Activated CD4-positive, alpha-beta T cell treated with anti-CD3 and anti-CD28 coated beads for 1 hour (primary cell): Measurements from ENCODE around the gene ELOF1.
"Not testable (repeated sequence)": the region's sequence is repeated elsewhere in the genome, so short reads cannot be mapped to it uniquely, and the experiment has no call there.

Experiments used
- DNase-seq: peaks from one replicate; pipeline ENCODE4 v3.0.0-alpha.2; 2020

The ELOF1 gene

GRCh38 chr19:11566164-11566563 lies 7.1 kb upstream of the ELOF1 start:
- DNase-seq = no peak

- not testable (repeated sequence) for DNase-seq
Measured at GRCh38 chr19:11565649-11565980, 6.6 kb upstream of the ELOF1 start.

GRCh38 chr19:11564082-11564807 lies 5.2 kb upstream of the ELOF1 start:
- not testable (repeated sequence) for DNase-seq

GRCh38 chr19:11563532-11563931 lies 4.5 kb upstream of the ELOF1 start:
- DNase-seq = no peak

- DNase-seq = no peak
Measured at GRCh38 chr19:11560404-11561051, 1.5 kb upstream of the ELOF1 start.

- no peak for DNase-seq
Measured at GRCh38 chr19:11556634-11557420, 2.2 kb downstream of the ELOF1 start.

GRCh38 chr19:11555246-11555645 lies 3.8 kb downstream of the ELOF1 start:
- DNase-seq = no peak

GRCh38 chr19:11554160-11554559 lies 4.9 kb downstream of the ELOF1 start:
- no peak for DNase-seq

- no peak for DNase-seq
Measured at GRCh38 chr19:11552666-11553372, 6.2 kb downstream of the ELOF1 start.

GRCh38 chr19:11551603-11552235 lies 7.3 kb downstream of the ELOF1 start:
- no peak for DNase-seq

- no peak for DNase-seq
Measured at GRCh38 chr19:11550265-11550664, 8.8 kb downstream of the ELOF1 start.

- DNase-seq = no peak
Measured at GRCh38 chr19:11549386-11549953, 9.6 kb downstream of the ELOF1 start.

GRCh38 chr19:11547929-11548700 lies 10.9 kb downstream of the ELOF1 start:
- DNase-seq = no peak

- no peak for DNase-seq
Measured at GRCh38 chr19:11541238-11541637, 17.8 kb downstream of the ELOF1 start.

GRCh38 chr19:11540645-11541044 lies 18.4 kb downstream of the ELOF1 start:
- no peak for DNase-seq

GRCh38 chr19:11539495-11540365 lies 19.3 kb downstream of the ELOF1 start:
- no peak for DNase-seq

GRCh38 chr19:11538232-11539036 lies 20.6 kb downstream of the ELOF1 start, which contains the start of gene CNN1:
TSS of gene CNN1 (plus strand) at chr19:11538851. CDS start at chr19:11538928, 77 bp downstream.
- no peak for DNase-seq

- peak; percentile 74 for DNase-seq
Measured at GRCh38 chr19:11535792-11536595, 23.0 kb downstream of the ELOF1 start.

GRCh38 chr19:11534948-11535347 lies 24.1 kb downstream of the ELOF1 start:
- DNase-seq = no peak
